Fibroblast of lung (primary cell): ENCODE data around the gene TUBGCP2. TPM values are rescaled to one million over a fixed set of nuclear protein-coding genes. Genes with fewer than 3 reads are reported as not detected.

Experiments used
- DNase-seq, 2 donors: peaks; one replicate each; pipeline versions ENCODE4 v3.0.0 to v3.0.0-alpha.2; 2010; ENCODE audit warnings: low read depth in 2 of 2
- H2AFZ ChIP-seq: 2 replicates; pipeline ENCODE4 v1.5.1; 2012; ENCODE audit warnings: low read length, control low read depth, inconsistent platforms
- H3K27ac ChIP-seq: 2 replicates; pipeline ENCODE4 v1.5.1; 2011; ENCODE audit warnings: low read length, control low read depth; ENCODE audit not compliant: insufficient read depth
- H3K27me3 ChIP-seq: 2 replicates; pipeline ENCODE4 v1.5.1; 2011; ENCODE audit warnings: mild to moderate bottlenecking, low read length; ENCODE audit not compliant: control insufficient read depth, insufficient read depth
- H3K36me3 ChIP-seq: 2 replicates; pipeline ENCODE4 v1.5.1; 2011; ENCODE audit warnings: low read length; ENCODE audit not compliant: control insufficient read depth, insufficient read depth
- H3K4me1 ChIP-seq: 2 replicates; pipeline ENCODE4 v1.5.1; 2011; ENCODE audit warnings: low read length; ENCODE audit not compliant: control insufficient read depth, insufficient read depth; ENCODE audit errors: extremely low read depth
- H3K4me2 ChIP-seq: 2 replicates; pipeline ENCODE4 v1.5.1; 2011; ENCODE audit warnings: low read length, control low read depth; ENCODE audit not compliant: insufficient read depth; ENCODE audit errors: extremely low read depth
- H3K4me3 ChIP-seq, 4 experiments: fragments of 200-600 bp in 1 of 4; sonication (generic) in 1 of 4; replicated peaks in 1 of 4; 2 replicates each; pipeline ENCODE4 v1.5.1; 2011 to 2016; ENCODE audit warnings: low read length in 4 of 4, low read depth in 3 of 4, mild to moderate bottlenecking in 3 of 4, control low read depth in 2 of 4, inconsistent platforms in 1 of 4, mixed read lengths in 1 of 4; ENCODE audit not compliant: insufficient read depth in 1 of 4; ENCODE audit errors: control extremely low read depth in 1 of 4
- H3K79me2 ChIP-seq: 2 replicates; pipeline ENCODE4 v1.5.1; 2012; ENCODE audit warnings: mild to moderate bottlenecking, low read length, inconsistent platforms; ENCODE audit not compliant: control insufficient read depth, insufficient read depth
- H3K9ac ChIP-seq: 2 replicates; pipeline ENCODE4 v1.5.1; 2011; ENCODE audit warnings: mild to moderate bottlenecking, low read length, control low read depth; ENCODE audit not compliant: insufficient read depth
- H3K9me3 ChIP-seq: 2 replicates; pipeline ENCODE4 v1.5.1; 2012; ENCODE audit warnings: low read depth, low read length; ENCODE audit not compliant: control insufficient read depth, insufficient read depth
- H4K20me1 ChIP-seq: 2 replicates; pipeline ENCODE4 v1.5.1; 2011; ENCODE audit warnings: low read length; ENCODE audit not compliant: control insufficient read depth, insufficient read depth; ENCODE audit errors: extremely low read depth
- CTCF ChIP-seq, 2 donors: IDR thresholded peaks in 1 of 2; conservative IDR thresholded peaks in 1 of 2; 1 replicate in 1 of 2; 2 replicates in 1 of 2; pipeline ENCODE4 v1.5.1; 2011 to 2012; ENCODE audit warnings: low read length in 2 of 2, control low read depth in 1 of 2, inconsistent platforms in 1 of 2, low read depth in 1 of 2, mild to moderate bottlenecking in 1 of 2
- EZH2 ChIP-seq: IDR thresholded peaks from 2 replicates; pipeline ENCODE4 v1.5.1; 2012; ENCODE audit warnings: low read length, control low read depth, mild to moderate bottlenecking; ENCODE audit errors: missing control alignments
- polyA plus RNA-seq, 2 donors: library from polyadenylated mRNA; depleted of rRNA in 1 of 2; stranded (reverse) in 1 of 2; unstranded in 1 of 2; fragments of >200 nt; gene quantifications; 2 replicates each; pipeline ENCODE4 v1.2.1, GENCODE V29; 2011 to 2012; ENCODE audit warnings: missing spikeins in 1 of 2
- total RNA-seq: library from RNA; depleted of rRNA; stranded (reverse); fragments of >200 nt; gene quantifications from 2 replicates; pipeline ENCODE4 v1.2.1, GENCODE V29; 2014

Gene TUBGCP2
- total and polyA plus RNA-seq, 2 donors (not counting 1 experiment from before 2014, with no cell fraction given), result 31.0 to 60.8 TPM

- Histone ChIP-seq H3K9me3 (no peaks in the 10 kb centered on the region), H3K27me3 (no peaks in the 10 kb centered on the region), H3K79me2 (no peaks in the 10 kb centered on the region), H2AFZ (no peak overlapping the region), H3K9ac (no peak overlapping the region), H3K4me1 (no peaks in the 10 kb centered on the region), H3K36me3 (no peaks in the 10 kb centered on the region), H3K4me3 (no peak overlapping the region), H3K27ac (no peak overlapping the region), H4K20me1 (no peaks in the 10 kb centered on the region), H3K4me2 (no peak overlapping the region)
- TF ChIP-seq EZH2 (no peak), CTCF (conservative IDR thresholded peaks at IDR 0.05 in 1 of 2, IDR thresholded peaks at IDR 0.05 in 1 of 2; ENCODE audit: low read depth in 1 of 2, low read length in 2 of 2) (no peak)
- no peak for DNase-seq
Measured at GRCh38 chr10:133246236-133246626, 62.4 kb downstream of the TUBGCP2 start.

GRCh38 chr10:133245439-133246235, 63.0 kb downstream of the TUBGCP2 start:
- Histone ChIP-seq H3K36me3 (no peaks in the 10 kb centered on the region), H3K4me1 (no peaks in the 10 kb centered on the region), H3K4me2 (no peak overlapping the region), H3K27ac (no peak overlapping the region), H3K9me3 (no peaks in the 10 kb centered on the region), H3K9ac (no peak overlapping the region), H3K79me2 (no peaks in the 10 kb centered on the region), H3K4me3 (no peak overlapping the region), H2AFZ (no peak overlapping the region), H4K20me1 (no peaks in the 10 kb centered on the region), H3K27me3 (no peaks in the 10 kb centered on the region)
- TF ChIP-seq EZH2 (no peak), CTCF (conservative IDR thresholded peaks at IDR 0.05 in 1 of 2, IDR thresholded peaks at IDR 0.05 in 1 of 2; ENCODE audit: low read depth in 1 of 2, low read length in 2 of 2) (no peak)
- no peak for DNase-seq

- TF ChIP-seq CTCF (conservative IDR thresholded peaks at IDR 0.05 in 1 of 2, IDR thresholded peaks at IDR 0.05 in 1 of 2; ENCODE audit: low read depth in 1 of 2, low read length in 2 of 2) (no peak), EZH2 (no peak)
- Histone ChIP-seq H3K4me1 (no peaks in the 10 kb centered on the region), H3K79me2 (no peaks in the 10 kb centered on the region), H3K9ac (no peak overlapping the region), H3K9me3 (no peaks in the 10 kb centered on the region), H2AFZ (no peak overlapping the region), H3K4me2 (no peak overlapping the region), H3K4me3 (no peak overlapping the region), H3K36me3 (no peaks in the 10 kb centered on the region), H3K27me3 (peaks cover 12% of the 10 kb centered on the region), H3K27ac (no peak overlapping the region), H4K20me1 (no peaks in the 10 kb centered on the region)
- DNase-seq, result no peak
Measured at GRCh38 chr10:133243593-133243992, 65.1 kb downstream of the TUBGCP2 start.
